ENCODE results near the gene CHST12.

The CHST12 gene

GRCh38 chr7:2483494-2483893, 80.1 kb downstream of the CHST12 start:
- Histone ChIP-seq H3K9me3 (ENCODE audit: control insufficient read depth, insufficient read depth, low read length) (no peaks in the 10 kb centered on the region), H3K4me3 (ENCODE audit: low read depth, low read length) (no peak overlapping the region), H3K27ac (ENCODE audit: low read depth, low read length) (no peak overlapping the region), H3K36me3 (ENCODE audit: control insufficient read depth, insufficient read depth, low read length) (no peaks in the 10 kb centered on the region), H3K27me3 (ENCODE audit: control insufficient read depth, insufficient read depth, low read length) (no peaks in the 10 kb centered on the region), H3K4me1 (ENCODE audit: control insufficient read depth, insufficient read depth, low read length) (no peaks in the 10 kb centered on the region), H3K9ac (ENCODE audit: low read depth, low read length) (no peak overlapping the region)

DNA sequence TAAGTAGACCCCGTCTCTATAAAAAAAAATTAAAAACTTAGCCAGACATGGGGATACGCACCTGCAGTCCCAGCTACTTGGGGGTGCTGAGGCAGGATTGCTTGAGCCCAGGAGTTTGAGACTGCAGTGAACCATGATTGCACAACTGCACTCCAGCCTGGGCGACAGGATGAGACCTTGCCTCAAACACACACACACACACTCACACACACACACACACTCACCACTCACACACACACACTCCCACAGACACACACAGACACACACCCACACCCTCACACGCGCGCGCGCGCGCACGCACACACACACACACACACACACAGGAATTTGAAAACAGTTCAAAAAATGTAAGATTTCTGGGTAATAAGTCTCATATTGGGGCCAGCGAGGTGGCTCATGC, 81.5 kb downstream of the CHST12 start:
- Histone ChIP-seq H3K4me3 (ENCODE audit: low read depth, low read length) (no peak overlapping the region), H3K36me3 (ENCODE audit: control insufficient read depth, insufficient read depth, low read length) (no peaks in the 10 kb centered on the region), H3K9me3 (ENCODE audit: control insufficient read depth, insufficient read depth, low read length) (no peaks in the 10 kb centered on the region), H3K27ac (ENCODE audit: low read depth, low read length) (no peak overlapping the region), H3K4me1 (ENCODE audit: control insufficient read depth, insufficient read depth, low read length) (no peaks in the 10 kb centered on the region), H3K27me3 (ENCODE audit: control insufficient read depth, insufficient read depth, low read length) (no peaks in the 10 kb centered on the region), H3K9ac (ENCODE audit: low read depth, low read length) (no peak overlapping the region)

DNA sequence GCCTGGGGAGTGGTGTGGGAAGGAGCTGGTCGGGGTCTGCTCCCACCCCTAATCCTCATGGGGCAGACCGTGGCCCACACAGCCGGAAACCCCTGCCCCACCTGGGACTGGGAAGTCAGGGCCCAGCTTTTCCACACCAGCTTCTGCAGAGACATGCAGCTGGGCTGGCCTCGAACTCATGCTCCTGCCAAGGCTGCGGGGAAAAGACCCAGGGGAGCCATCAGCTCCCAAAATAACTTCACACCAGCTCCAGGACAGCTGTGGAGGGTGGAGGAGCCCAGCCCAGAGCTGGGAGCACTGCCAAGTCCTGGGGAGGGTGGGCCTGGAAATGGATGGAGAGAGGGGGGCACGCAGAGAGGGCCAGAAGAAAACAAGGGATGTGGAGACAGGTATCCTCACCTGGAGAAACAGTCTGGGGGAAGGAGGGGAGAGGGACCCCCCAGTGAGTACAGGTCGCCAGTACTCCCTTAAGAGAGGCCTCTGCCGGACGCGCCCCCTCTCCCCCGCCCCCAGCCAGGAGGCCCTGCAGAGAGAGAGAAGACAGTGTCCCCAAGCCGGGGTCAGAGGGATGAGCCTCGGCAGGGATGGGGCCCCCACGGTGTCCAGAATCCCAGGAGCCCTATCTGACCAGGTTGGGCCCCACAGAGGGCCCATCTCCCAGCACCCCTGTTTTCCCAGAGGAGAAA, 84.3 kb downstream of the CHST12 start:
- no peak overlapping the region for H3K4me3 ChIP-seq (ENCODE audit: low read depth, low read length)
- H3K9me3 ChIP-seq (ENCODE audit: control insufficient read depth, insufficient read depth, low read length) = no peaks in the 10 kb centered on the region
- H3K27me3 ChIP-seq (ENCODE audit: control insufficient read depth, insufficient read depth, low read length) = no peaks in the 10 kb centered on the region
- no peaks in the 10 kb centered on the region for H3K4me1 ChIP-seq (ENCODE audit: control insufficient read depth, insufficient read depth, low read length)
- H3K9ac ChIP-seq (ENCODE audit: low read depth, low read length) = no peak overlapping the region
- H3K27ac ChIP-seq (ENCODE audit: low read depth, low read length) = no peak overlapping the region
- H3K36me3 ChIP-seq (ENCODE audit: control insufficient read depth, insufficient read depth, low read length) = no peaks in the 10 kb centered on the region

DNA sequence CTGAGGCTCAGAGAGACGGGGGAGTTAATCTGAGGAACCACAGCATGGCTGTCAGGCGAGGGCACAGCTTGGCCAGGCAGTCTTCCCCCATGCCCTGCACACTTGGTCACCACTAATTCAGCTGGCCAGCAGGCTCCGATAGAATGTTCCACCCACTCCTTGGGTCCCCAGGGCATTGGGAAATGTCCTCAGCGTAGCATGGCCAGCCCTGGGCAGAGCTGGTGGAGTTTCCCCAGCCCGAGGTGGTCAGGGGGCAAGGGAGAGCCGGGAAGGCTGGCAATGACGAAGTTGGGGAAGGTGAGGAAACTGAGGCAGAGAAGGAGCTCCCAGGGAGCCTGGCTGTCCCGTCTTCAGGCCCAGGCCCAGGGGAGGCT, 84.8 kb downstream of the CHST12 start:
- Histone ChIP-seq H3K36me3 (ENCODE audit: control insufficient read depth, insufficient read depth, low read length) (no peaks in the 10 kb centered on the region), H3K9me3 (ENCODE audit: control insufficient read depth, insufficient read depth, low read length) (no peaks in the 10 kb centered on the region), H3K9ac (ENCODE audit: low read depth, low read length) (no peak overlapping the region), H3K4me3 (ENCODE audit: low read depth, low read length) (no peak overlapping the region), H3K27ac (ENCODE audit: low read depth, low read length) (no peak overlapping the region), H3K4me1 (ENCODE audit: control insufficient read depth, insufficient read depth, low read length) (no peaks in the 10 kb centered on the region), H3K27me3 (ENCODE audit: control insufficient read depth, insufficient read depth, low read length) (no peaks in the 10 kb centered on the region)

DNA sequence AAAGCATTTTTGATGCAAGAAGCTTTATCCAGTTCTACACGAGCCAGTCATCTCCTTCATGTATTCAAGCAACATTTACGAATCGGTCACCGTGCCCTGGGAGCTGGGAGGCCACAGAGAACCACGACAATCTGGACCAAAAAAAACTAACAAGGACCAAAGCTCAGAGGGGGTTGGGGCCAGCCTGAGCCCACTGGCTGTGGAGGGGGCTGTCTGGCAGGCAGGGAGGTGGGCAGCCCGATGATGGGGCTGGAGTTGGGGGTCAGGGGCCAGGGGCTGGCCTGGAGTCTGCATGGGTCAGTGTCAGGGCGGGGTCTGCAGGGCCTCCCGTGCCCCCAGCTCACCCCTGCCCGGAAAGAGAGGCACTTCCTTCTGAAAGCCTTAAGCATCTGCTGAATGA, 85.3 kb downstream of the CHST12 start:
- H3K36me3 ChIP-seq (ENCODE audit: control insufficient read depth, insufficient read depth, low read length) = no peaks in the 10 kb centered on the region
- H3K9ac ChIP-seq (ENCODE audit: low read depth, low read length) = no peak overlapping the region
- no peaks in the 10 kb centered on the region for H3K4me1 ChIP-seq (ENCODE audit: control insufficient read depth, insufficient read depth, low read length)
- no peak overlapping the region for H3K27ac ChIP-seq (ENCODE audit: low read depth, low read length)
- no peak overlapping the region for H3K4me3 ChIP-seq (ENCODE audit: low read depth, low read length)
- no peaks in the 10 kb centered on the region for H3K9me3 ChIP-seq (ENCODE audit: control insufficient read depth, insufficient read depth, low read length)
- no peaks in the 10 kb centered on the region for H3K27me3 ChIP-seq (ENCODE audit: control insufficient read depth, insufficient read depth, low read length)

GRCh38 chr7:2490181-2490651, 86.8 kb downstream of the CHST12 start:
- Histone ChIP-seq H3K36me3 (ENCODE audit: control insufficient read depth, insufficient read depth, low read length) (no peaks in the 10 kb centered on the region), H3K9ac (ENCODE audit: low read depth, low read length) (no peak overlapping the region), H3K4me1 (ENCODE audit: control insufficient read depth, insufficient read depth, low read length) (no peaks in the 10 kb centered on the region), H3K4me3 (ENCODE audit: low read depth, low read length) (no peak overlapping the region), H3K9me3 (ENCODE audit: control insufficient read depth, insufficient read depth, low read length) (no peaks in the 10 kb centered on the region), H3K27ac (ENCODE audit: low read depth, low read length) (no peak overlapping the region), H3K27me3 (ENCODE audit: control insufficient read depth, insufficient read depth, low read length) (no peaks in the 10 kb centered on the region)

- H3K27me3 ChIP-seq (ENCODE audit: control insufficient read depth, insufficient read depth, low read length) = no peaks in the 10 kb centered on the region
- no peak overlapping the region for H3K27ac ChIP-seq (ENCODE audit: low read depth, low read length)
Measured at GRCh38 chr7:2492038-2492437, 88.6 kb downstream of the CHST12 start.

GRCh38 chr7:2493205-2494164, 90.1 kb downstream of the CHST12 start:
- H3K4me1 ChIP-seq (ENCODE audit: control insufficient read depth, insufficient read depth, low read length) = peaks cover 10% of the 10 kb centered on the region; the same call in 1 of the 2 replicates
- H3K9ac ChIP-seq (ENCODE audit: low read depth, low read length) = no peak overlapping the region
- H3K9me3 ChIP-seq (ENCODE audit: control insufficient read depth, insufficient read depth, low read length) = no peaks in the 10 kb centered on the region
- no peak overlapping the region for H3K4me3 ChIP-seq (ENCODE audit: low read depth, low read length)
- H3K36me3 ChIP-seq (ENCODE audit: control insufficient read depth, insufficient read depth, low read length) = no peaks in the 10 kb centered on the region
- no peaks in the 10 kb centered on the region for H3K27me3 ChIP-seq (ENCODE audit: control insufficient read depth, insufficient read depth, low read length)
- no peak overlapping the region for H3K27ac ChIP-seq (ENCODE audit: low read depth, low read length)

More at GRCh38 chr7:2492038-2492437, 88.6 kb downstream of the CHST12 start:
- Histone ChIP-seq H3K4me3 (ENCODE audit: low read depth, low read length) (no peak overlapping the region), H3K4me1 (ENCODE audit: control insufficient read depth, insufficient read depth, low read length) (peaks cover 3% of the 10 kb centered on the region; the same call in 1 of the 2 replicates), H3K9ac (ENCODE audit: low read depth, low read length) (no peak overlapping the region), H3K9me3 (ENCODE audit: control insufficient read depth, insufficient read depth, low read length) (no peaks in the 10 kb centered on the region), H3K36me3 (ENCODE audit: control insufficient read depth, insufficient read depth, low read length) (no peaks in the 10 kb centered on the region)

- Histone ChIP-seq H3K27me3 (ENCODE audit: control insufficient read depth, insufficient read depth, low read length) (no peaks in the 10 kb centered on the region), H3K9ac (ENCODE audit: low read depth, low read length) (no peak overlapping the region), H3K9me3 (ENCODE audit: control insufficient read depth, insufficient read depth, low read length) (no peaks in the 10 kb centered on the region), H3K4me3 (ENCODE audit: low read depth, low read length) (no peak overlapping the region), H3K4me1 (ENCODE audit: control insufficient read depth, insufficient read depth, low read length) (peaks cover 20% of the 10 kb centered on the region), H3K27ac (ENCODE audit: low read depth, low read length) (no peak overlapping the region), H3K36me3 (ENCODE audit: control insufficient read depth, insufficient read depth, low read length) (no peaks in the 10 kb centered on the region)
Measured at GRCh38 chr7:2494191-2495130, 91.0 kb downstream of the CHST12 start.

- Histone ChIP-seq H3K36me3 (ENCODE audit: control insufficient read depth, insufficient read depth, low read length) (no peaks in the 10 kb centered on the region), H3K9me3 (ENCODE audit: control insufficient read depth, insufficient read depth, low read length) (no peaks in the 10 kb centered on the region), H3K4me1 (ENCODE audit: control insufficient read depth, insufficient read depth, low read length) (peaks cover 25% of the 10 kb centered on the region), H3K27me3 (ENCODE audit: control insufficient read depth, insufficient read depth, low read length) (no peaks in the 10 kb centered on the region), H3K4me3 (ENCODE audit: low read depth, low read length) (no peak overlapping the region), H3K27ac (ENCODE audit: low read depth, low read length) (peak overlapping the region; percentile 66), H3K9ac (ENCODE audit: low read depth, low read length) (no peak overlapping the region)
Measured at GRCh38 chr7:2495418-2496299, 92.2 kb downstream of the CHST12 start.
